Panc1 (cell line): Measurements from ENCODE around the gene ESRRA.

Experiments used
- CTCF ChIP-seq: fragments of 450-650 bp; IDR thresholded peaks from 2 replicates; pipeline ENCODE4 v1.5.1; 2017; ENCODE audit warnings: mild to moderate bottlenecking
- POLR2AphosphoS5 ChIP-seq: IDR thresholded peaks from 2 replicates; pipeline ENCODE4 v1.6.1; 2012; ENCODE audit warnings: mild to moderate bottlenecking, low read depth, low read length, moderate library complexity
- REST ChIP-seq, 2 experiments: IDR thresholded peaks; 2 replicates each; pipeline ENCODE4 v1.6.1; 2011 to 2012; ENCODE audit warnings: low read depth in 2 of 2, control low read depth in 1 of 2, low read length in 1 of 2, mild to moderate bottlenecking in 1 of 2, moderate library complexity in 1 of 2; ENCODE audit not compliant: insufficient read depth in 1 of 2
- SIN3A ChIP-seq: IDR thresholded peaks from 2 replicates; pipeline ENCODE4 v1.6.1; 2012; ENCODE audit warnings: low read depth, mild to moderate bottlenecking, low read length, moderate library complexity, borderline replicate concordance; ENCODE audit not compliant: insufficient read depth

GRCh38 chr11:64306563-64306875 is 1.2 kb downstream of the ESRRA start:
- no peak for TF ChIP-seq CTCF
- no peak for TF ChIP-seq SIN3A
- no peak for TF ChIP-seq POLR2AphosphoS5
- no peak for TF ChIP-seq REST (IDR thresholded peaks at IDR 0.05; ENCODE audit: insufficient read depth in 1 of 2, low read depth in 2 of 2, low read length in 1 of 2)
